ENCODE results near the gene ATP6V1A. TPM values are rescaled to one million over a fixed set of nuclear protein-coding genes. Genes with fewer than 3 reads are reported as not detected.

The ATP6V1A gene
- total RNA-seq, 1 experiment from 2014 or later = 73.4 TPM

- Histone ChIP-seq H3K9ac (ENCODE audit: extremely low read depth, insufficient read length, low read length) (no peak overlapping the region), H3K14ac (ENCODE audit: insufficient read depth, low read length) (no peak overlapping the region), H2AK5ac (ENCODE audit: insufficient read length, low read length) (no peak overlapping the region), H3K56ac (ENCODE audit: insufficient read length, low read depth, low read length) (no peak overlapping the region), H3K4me1 (ENCODE audit: insufficient read depth, low read length) (no peaks in the 10 kb centered on the region), H2AFZ (ENCODE audit: low read length) (no peak overlapping the region), H2BK15ac (ENCODE audit: low read depth, low read length) (no peak overlapping the region), H3K27me3 (ENCODE audit: insufficient read depth, low read length) (no peaks in the 10 kb centered on the region), H2BK5ac (ENCODE audit: insufficient read length, low read length) (no peak overlapping the region), H3K23me2 (ENCODE audit: insufficient read length, low read depth, low read length, poor library complexity, severe bottlenecking) (no peaks in the 10 kb centered on the region), H4K20me1 (ENCODE audit: control insufficient read depth, insufficient read depth, insufficient read length) (no peaks in the 10 kb centered on the region), H4K91ac (ENCODE audit: insufficient read length, low read depth, low read length) (no peak overlapping the region), H3K18ac (ENCODE audit: insufficient read length, low read depth, low read length) (no peak overlapping the region), H3K27ac (ENCODE audit: insufficient read length, low read depth, low read length) (no peak overlapping the region), H3K79me2 (ENCODE audit: insufficient read depth, low read length) (peaks cover 2% of the 10 kb centered on the region; the same call in 1 of the 2 replicates), H3K79me1 (ENCODE audit: insufficient read depth, low read depth, low read length, poor library complexity, severe bottlenecking) (no peaks in the 10 kb centered on the region), H3K4me2 (ENCODE audit: insufficient read depth, insufficient read length, low read length) (no peak overlapping the region), H3K23ac (ENCODE audit: insufficient read length, low read depth, low read length) (no peak overlapping the region), H2BK120ac (ENCODE audit: low read depth, low read length, poor library complexity, severe bottlenecking) (no peak overlapping the region), H3T11ph (ENCODE audit: low read length) (no peak overlapping the region), H4K8ac (replicated peaks; ENCODE audit: insufficient read length, low read depth, low read length) (no peak overlapping the region), H4K5ac (ENCODE audit: insufficient read length, low read depth, low read length) (no peak overlapping the region), H2BK12ac (ENCODE audit: insufficient read length, low read depth, low read length) (no peak overlapping the region), H2BK20ac (ENCODE audit: low read depth, low read length, poor library complexity, severe bottlenecking) (no peak overlapping the region), H3K4ac (ENCODE audit: low read depth, low read length) (no peak overlapping the region), H3K9me3 (ENCODE audit: control insufficient read depth, low read depth, low read length) (no peaks in the 10 kb centered on the region)
- H3K27me3 Mint-ChIP-seq (ENCODE audit: low read depth) = no peaks in the 10 kb centered on the region
- H3K4me3 Mint-ChIP-seq = no peak overlapping the region
- TF ChIP-seq, protein P1, sequence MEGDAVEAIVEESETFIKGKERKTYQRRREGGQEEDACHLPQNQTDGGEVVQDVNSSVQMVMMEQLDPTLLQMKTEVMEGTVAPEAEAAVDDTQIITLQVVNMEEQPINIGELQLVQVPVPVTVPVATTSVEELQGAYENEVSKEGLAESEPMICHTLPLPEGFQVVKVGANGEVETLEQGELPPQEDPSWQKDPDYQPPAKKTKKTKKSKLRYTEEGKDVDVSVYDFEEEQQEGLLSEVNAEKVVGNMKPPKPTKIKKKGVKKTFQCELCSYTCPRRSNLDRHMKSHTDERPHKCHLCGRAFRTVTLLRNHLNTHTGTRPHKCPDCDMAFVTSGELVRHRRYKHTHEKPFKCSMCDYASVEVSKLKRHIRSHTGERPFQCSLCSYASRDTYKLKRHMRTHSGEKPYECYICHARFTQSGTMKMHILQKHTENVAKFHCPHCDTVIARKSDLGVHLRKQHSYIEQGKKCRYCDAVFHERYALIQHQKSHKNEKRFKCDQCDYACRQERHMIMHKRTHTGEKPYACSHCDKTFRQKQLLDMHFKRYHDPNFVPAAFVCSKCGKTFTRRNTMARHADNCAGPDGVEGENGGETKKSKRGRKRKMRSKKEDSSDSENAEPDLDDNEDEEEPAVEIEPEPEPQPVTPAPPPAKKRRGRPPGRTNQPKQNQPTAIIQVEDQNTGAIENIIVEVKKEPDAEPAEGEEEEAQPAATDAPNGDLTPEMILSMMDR (conservative IDR thresholded peaks at IDR 0.05) = no peak
- peaks cover 10 to 14% (median 12%) of the 10 kb centered on the region in 3 experiments; a peak in 6 of 7 replicates for H3K36me3 Mint-ChIP-seq (ENCODE audit: insufficient read depth in 1 of 3, low read depth in 3 of 3)
- H3K9me3 Mint-ChIP-seq = peaks cover 4 to 10% of the 10 kb centered on the region in 2 experiments
- peaks cover 11 to 12% of the 10 kb centered on the region in 2 experiments for H3K4me1 Mint-ChIP-seq
- H3K27ac Mint-ChIP-seq = no peak overlapping the region
- DNase-seq = no peak
- WGBS (ENCODE audit: extremely low coverage, insufficient read length, low lambda C conversion rate) = no CpG with 5 or more reads among the region's 5 CpGs
Measured at GRCh38 chr3:113754494-113755159, 7.8 kb downstream of the ATP6V1A start.
